ENCODE data around the gene BEX3. TPM values are rescaled to one million over a fixed set of nuclear protein-coding genes. Genes with fewer than 3 reads are reported as not detected.

BEX3 gene
- total and polyA plus RNA-seq, 2 experiments from 2014 or later: 1,502 to 2,284 TPM

- DNase-seq (ENCODE audit: low read depth in 1 of 2, low spot score in 1 of 2): no peak
- TF ChIP-seq CTCF (IDR thresholded peaks at IDR 0.05; ENCODE audit: low read depth, low read length): no peak
- H3K27me3 ChIP-seq: no peaks in the 10 kb centered on the region
- no peaks in the 10 kb centered on the region for H3K9me3 ChIP-seq (ENCODE audit: low read depth)
- no peaks in the 10 kb centered on the region for H3K4me1 ChIP-seq (ENCODE audit: low read depth)
- no peaks in the 10 kb centered on the region for H3K36me3 ChIP-seq
- H3K27ac ChIP-seq: no peak overlapping the region
- no peak overlapping the region for H3K4me3 ChIP-seq
Measured at GRCh38 chrX:103369479-103369878, 6.9 kb upstream of the BEX3 start.

GRCh38 chrX:103372886-103373285 is 3.5 kb upstream of the BEX3 start:
- no peak overlapping the region for H3K27ac ChIP-seq
- no peak for DNase-seq (ENCODE audit: low read depth in 1 of 2, low spot score in 1 of 2)
- no peak overlapping the region for H3K4me3 ChIP-seq
- peaks cover 2% of the 10 kb centered on the region for H3K4me1 ChIP-seq (ENCODE audit: low read depth)
- no peaks in the 10 kb centered on the region for H3K27me3 ChIP-seq
- no peaks in the 10 kb centered on the region for H3K9me3 ChIP-seq (ENCODE audit: low read depth)
- H3K36me3 ChIP-seq: peaks cover 2% of the 10 kb centered on the region
- TF ChIP-seq CTCF (IDR thresholded peaks at IDR 0.05; ENCODE audit: low read depth, low read length): no peak

GRCh38 chrX:103373581-103373980 is 2.8 kb upstream of the BEX3 start:
- no peak overlapping the region for H3K27ac ChIP-seq
- no peak overlapping the region for H3K4me3 ChIP-seq
- H3K27me3 ChIP-seq: no peaks in the 10 kb centered on the region
- no peaks in the 10 kb centered on the region for H3K9me3 ChIP-seq (ENCODE audit: low read depth)
- H3K4me1 ChIP-seq (ENCODE audit: low read depth): peaks cover 5% of the 10 kb centered on the region
- no peak for DNase-seq (ENCODE audit: low read depth in 1 of 2, low spot score in 1 of 2)
- TF ChIP-seq CTCF (IDR thresholded peaks at IDR 0.05; ENCODE audit: low read depth, low read length): no peak
- H3K36me3 ChIP-seq: peaks cover 5% of the 10 kb centered on the region

- Histone ChIP-seq H3K4me3 (peak overlapping the region; percentile 80), H3K36me3 (peaks cover 5% of the 10 kb centered on the region), H3K9me3 (ENCODE audit: low read depth) (no peaks in the 10 kb centered on the region), H3K4me1 (ENCODE audit: low read depth) (peaks cover 5% of the 10 kb centered on the region), H3K27me3 (no peaks in the 10 kb centered on the region), H3K27ac (peak overlapping the region; percentile 98)
- no peak for TF ChIP-seq CTCF (IDR thresholded peaks at IDR 0.05; ENCODE audit: low read depth, low read length)
- peak; percentile 51 to 52 for DNase-seq (ENCODE audit: low read depth in 1 of 2, low spot score in 1 of 2)
Measured at GRCh38 chrX:103376979-103377324, 614 bp downstream of the BEX3 start.

GRCh38 chrX:103378990-103379389 is 2.7 kb downstream of the BEX3 start:
- no peak for DNase-seq (ENCODE audit: low read depth in 1 of 2, low spot score in 1 of 2)
- TF ChIP-seq CTCF (IDR thresholded peaks at IDR 0.05; ENCODE audit: low read depth, low read length): no peak
- H3K36me3 ChIP-seq: peaks cover 5% of the 10 kb centered on the region
- no peaks in the 10 kb centered on the region for H3K27me3 ChIP-seq
- peaks cover 5% of the 10 kb centered on the region for H3K4me1 ChIP-seq (ENCODE audit: low read depth)
- no peak overlapping the region for H3K4me3 ChIP-seq
- peak overlapping the region; percentile 98 for H3K27ac ChIP-seq
- no peaks in the 10 kb centered on the region for H3K9me3 ChIP-seq (ENCODE audit: low read depth)

GRCh38 chrX:103382877-103383276 is 6.5 kb downstream of the BEX3 start:
- TF ChIP-seq CTCF (IDR thresholded peaks at IDR 0.05; ENCODE audit: low read depth, low read length): no peak
- H3K9me3 ChIP-seq (ENCODE audit: low read depth): no peaks in the 10 kb centered on the region
- no peak overlapping the region for H3K27ac ChIP-seq
- H3K36me3 ChIP-seq: peaks cover 3% of the 10 kb centered on the region
- no peak for DNase-seq (ENCODE audit: low read depth in 1 of 2, low spot score in 1 of 2)
- no peak overlapping the region for H3K4me3 ChIP-seq
- H3K27me3 ChIP-seq: no peaks in the 10 kb centered on the region
- H3K4me1 ChIP-seq (ENCODE audit: low read depth): peaks cover 6% of the 10 kb centered on the region
